PC-3 (cell line): ENCODE measurements around the gene TIAM1. TPM values are rescaled to one million over a fixed set of nuclear protein-coding genes. Genes with fewer than 3 reads are reported as not detected.

Experiments used
- ATAC-seq: fragments of 200-7000 bp; cut with Tn5 transposase; 2 replicates; pipeline ENCODE4 v1.9.1; 2020; ENCODE audit warnings: mild to moderate bottlenecking, moderate library complexity
- BruUV-seq: library from RNA; stranded (reverse); fragments of 400-500 nt; replicated peaks from 2 replicates; lab custom pipeline; 2021; lab: Mats Ljungman, UMichigan
- CTCF ChIA-PET: fragments of 300-600 bp; sonication (Branson Sonifier 250); formaldehyde crosslinking; loops from one replicate; lab custom pipeline; 2022; ENCODE audit warnings: antibody characterized with exemption; lab: Charles Lee
- POLR2A ChIA-PET: fragments of 300-600 bp; sonication (Branson Sonifier 250); formaldehyde crosslinking; loops from one replicate; lab custom pipeline; 2022; ENCODE audit warnings: antibody characterized with exemption; ENCODE audit not compliant: unreplicated experiment; lab: Charles Lee
- DNase-seq: peaks from one replicate; pipeline ENCODE4 v3.0.0-alpha.2; 2015
- H2AFZ ChIP-seq: fragments of 300-600 bp; sonication (generic); 2 replicates; pipeline ENCODE4 v1.6.0; 2016; ENCODE audit warnings: antibody characterized with exemption, low read length
- H3F3A ChIP-seq: fragments of 300-600 bp; sonication (generic); one replicate; pipeline ENCODE4 v1.6.0; 2017; ENCODE audit warnings: antibody characterized with exemption, low read length, control low read depth, mild to moderate bottlenecking; ENCODE audit not compliant: unreplicated experiment
- H3K27ac ChIP-seq: fragments of 300-600 bp; sonication (generic); 2 replicates; pipeline ENCODE4 v1.5.1; 2016; ENCODE audit warnings: mild to moderate bottlenecking, low read length
- H3K27me3 ChIP-seq: fragments of 300-600 bp; sonication (generic); 2 replicates; pipeline ENCODE4 v1.6.1; 2016; ENCODE audit warnings: low read length, mixed read lengths
- H3K36me3 ChIP-seq: fragments of 300-600 bp; sonication (generic); 2 replicates; pipeline ENCODE4 v1.6.1; 2016; ENCODE audit warnings: low read depth, mixed run types, low read length, mixed read lengths
- H3K4me1 ChIP-seq: fragments of 300-600 bp; sonication (generic); 2 replicates; pipeline ENCODE4 v1.5.1; 2016; ENCODE audit warnings: low read length; ENCODE audit not compliant: insufficient read depth
- H3K4me2 ChIP-seq: fragments of 300-600 bp; sonication (generic); 2 replicates; pipeline ENCODE4 v1.6.0; 2016; ENCODE audit warnings: low read length
- H3K4me3 ChIP-seq: fragments of 300-600 bp; sonication (generic); 2 replicates; pipeline ENCODE4 v1.5.1; 2016; ENCODE audit warnings: mild to moderate bottlenecking, low read length, mixed read lengths
- H3K79me2 ChIP-seq: fragments of 300-600 bp; sonication (generic); 2 replicates; pipeline ENCODE4 v1.6.1; 2017; ENCODE audit warnings: low read length, mixed read lengths
- H3K9ac ChIP-seq: fragments of 300-600 bp; sonication (generic); 2 replicates; pipeline ENCODE4 v1.6.0; 2016; ENCODE audit warnings: mild to moderate bottlenecking, low read length
- H3K9me2 ChIP-seq: fragments of 300-600 bp; sonication (generic); replicated peaks from 2 replicates; pipeline ENCODE4 v1.6.1; 2016; ENCODE audit warnings: mixed run types, low read length, mixed read lengths
- H3K9me3 ChIP-seq: fragments of 300-600 bp; sonication (generic); 2 replicates; pipeline ENCODE4 v1.6.1; 2016; ENCODE audit warnings: low read length, mixed read lengths
- H4K20me1 ChIP-seq: fragments of 300-600 bp; sonication (generic); 2 replicates; pipeline ENCODE4 v1.6.1; 2016; ENCODE audit warnings: low read length, mixed read lengths
- CTCF ChIP-seq: fragments of 300-600 bp; sonication (generic); conservative IDR thresholded peaks from 2 replicates; pipeline ENCODE4 v1.5.1; 2017; ENCODE audit warnings: antibody characterized with exemption, low read depth, mild to moderate bottlenecking, low read length
- EZH2 ChIP-seq: fragments of 300-600 bp; sonication (generic); IDR thresholded peaks from one replicate; pipeline ENCODE4 v1.6.1; 2017; ENCODE audit warnings: antibody characterized with exemption, mild to moderate bottlenecking, low read length; ENCODE audit not compliant: unreplicated experiment
- EZH2phosphoT487 ChIP-seq: fragments of 300-600 bp; sonication (generic); IDR thresholded peaks from 2 replicates; pipeline ENCODE4 v1.6.1; 2018; ENCODE audit warnings: mild to moderate bottlenecking, antibody characterized with exemption, low read length, borderline replicate concordance
- intact Hi-C: fragments of 100-400 bp; cut with micrococcal nuclease; formaldehyde crosslinking; loops from 2 replicates; pipeline ENCODE4 v1.9.0; 2023
- total RNA-seq: library from RNA; depleted of rRNA; stranded (reverse); fragments of >200 nt; gene quantifications from 2 replicates; pipeline ENCODE4 v1.2.3, GENCODE V29; 2014

The TIAM1 gene
- total RNA-seq, 1 experiment from 2014 or later, result 19.1 TPM

GRCh38 chr21:31103163-31103562 lies 240.9 kb downstream of the TIAM1 start:
- Histone ChIP-seq H3K4me2 (no peak overlapping the region), H3K9me2 (no peaks in the 10 kb centered on the region), H3K4me3 (no peak overlapping the region), H3K9ac (no peak overlapping the region), H4K20me1 (no peaks in the 10 kb centered on the region), H3K9me3 (no peaks in the 10 kb centered on the region), H3K4me1 (no peaks in the 10 kb centered on the region), H3K27me3 (no peaks in the 10 kb centered on the region), H3F3A (no peaks in the 10 kb centered on the region), H3K79me2 (no peaks in the 10 kb centered on the region), H3K36me3 (no peaks in the 10 kb centered on the region), H3K27ac (no peak overlapping the region), H2AFZ (no peak overlapping the region)
- POLR2A ChIA-PET, result no interaction called here
- CTCF ChIA-PET, result no interaction called here
- TF ChIP-seq CTCF, result no peak
- no peak for TF ChIP-seq EZH2
- TF ChIP-seq EZH2phosphoT487, result no peak
- intact Hi-C loops, result loop anchor here (10.0 kb wide), 1 partner anchor 242 kb away; the partner anchor contains the start of gene TIAM1
- ATAC-seq (no peak), DNase-seq (no peak)
- no TSS peak for BruUV-seq

- Histone ChIP-seq H3K36me3 (no peaks in the 10 kb centered on the region), H3K79me2 (no peaks in the 10 kb centered on the region), H3K9me2 (no peaks in the 10 kb centered on the region), H3K9ac (no peak overlapping the region), H3K27ac (no peak overlapping the region), H3K27me3 (no peaks in the 10 kb centered on the region), H3F3A (no peaks in the 10 kb centered on the region), H4K20me1 (no peaks in the 10 kb centered on the region), H3K4me2 (0 out of 2 replicates have a peak overlapping the region, but pooled peaks have one; percentile 2), H3K4me3 (no peak overlapping the region), H3K4me1 (no peaks in the 10 kb centered on the region), H2AFZ (peak overlapping the region; percentile 42; the same call in 1 of the 2 replicates), H3K9me3 (no peaks in the 10 kb centered on the region)
- no peak for TF ChIP-seq EZH2phosphoT487
- no peak for TF ChIP-seq CTCF
- no peak for TF ChIP-seq EZH2
- BruUV-seq, result no TSS peak
- ATAC-seq (no peak), DNase-seq (no peak)
- POLR2A ChIA-PET, result no interaction called here
- intact Hi-C loops, result no loop called here
- CTCF ChIA-PET, result no interaction called here
Measured at GRCh38 chr21:31099122-31099521, 244.9 kb downstream of the TIAM1 start.

- Histone ChIP-seq H3K9me3 (no peaks in the 10 kb centered on the region), H3K79me2 (no peaks in the 10 kb centered on the region), H3K4me1 (no peaks in the 10 kb centered on the region), H3K9me2 (no peaks in the 10 kb centered on the region), H3K27ac (no peak overlapping the region), H3K4me2 (peak overlapping the region; percentile 26), H3F3A (no peaks in the 10 kb centered on the region), H4K20me1 (no peaks in the 10 kb centered on the region), H3K27me3 (no peaks in the 10 kb centered on the region; the same call in 1 of the 2 replicates), H3K9ac (no peak overlapping the region), H3K4me3 (no peak overlapping the region), H2AFZ (peak overlapping the region; percentile 42; the same call in 1 of the 2 replicates), H3K36me3 (no peaks in the 10 kb centered on the region)
- DNase-seq (peak; percentile 83), ATAC-seq (peak; percentile 91)
- POLR2A ChIA-PET, result no interaction called here
- intact Hi-C loops, result loop anchor here (1.0 kb wide), 3 partner anchors 44 to 506 kb away; no protein-coding TSS in a partner anchor
- BruUV-seq, result no TSS peak
- CTCF ChIA-PET, result interaction anchor here (0.6 kb wide), 1 partner anchor 100 kb away, joined by 3 read pairs; no protein-coding TSS in a partner anchor
- TF ChIP-seq CTCF, result peak; percentile 95
- TF ChIP-seq EZH2, result no peak
Measured at GRCh38 chr21:31098576-31099005, 245.5 kb downstream of the TIAM1 start.
